PFSK-1 (cell line): ENCODE results near the gene ETV5.

Source experiments
- FOXP2 ChIP-seq: optimal IDR thresholded peaks from 2 replicates; pipeline ENCODE3; 2011; ENCODE audit warnings: borderline replicate concordance, control low read depth, inconsistent platforms; ENCODE audit not compliant: insufficient read depth; ENCODE audit errors: extremely low read length, extremely low read depth
- POLR2AphosphoS5 ChIP-seq: IDR thresholded peaks from 2 replicates; pipeline ENCODE4 v1.6.1; 2012; ENCODE audit warnings: low read depth, mild to moderate bottlenecking, control low read depth, low read length, moderate library complexity
- REST ChIP-seq, 2 experiments: IDR thresholded peaks; 2 replicates each; pipeline versions ENCODE4 v1.6.1 to v1.8.0; 2011 to 2012; ENCODE audit warnings: low read depth in 2 of 2, low read length in 2 of 2, control low read depth in 1 of 2, inconsistent platforms in 1 of 2, mild to moderate bottlenecking in 1 of 2, moderate library complexity in 1 of 2; ENCODE audit not compliant: insufficient read depth in 1 of 2
- TAF1 ChIP-seq: IDR thresholded peaks from 2 replicates; pipeline ENCODE4 v1.6.1; 2012; ENCODE audit warnings: low read length, control low read depth, borderline replicate concordance; ENCODE audit not compliant: insufficient read depth

- TF ChIP-seq REST (IDR thresholded peaks at IDR 0.05; ENCODE audit: insufficient read depth in 1 of 2, low read depth in 2 of 2, low read length in 2 of 2) (no peak), POLR2AphosphoS5 (no peak), FOXP2 (no peak), TAF1 (no peak)
These were observed 29.5 kb upstream of the ETV5 start for GRCh38 chr3:186138272-186138981.
